Measurements from ENCODE around the gene CD300H.

CD300H gene

GRCh38 chr17:74591503-74591902 is 24.2 kb upstream of the CD300H start:
- no peak for TF ChIP-seq CTCF (IDR thresholded peaks at IDR 0.05; ENCODE audit: low read depth, low read length)
- DNase-seq (ENCODE audit: low read depth, low spot score), result no peak
- in situ Hi-C loops (cut with HindIII; ENCODE audit: low sequenced_read_pairs), result no loop called here
- no peak overlapping the region for H3K4me3 ChIP-seq (ENCODE audit: low read depth, low read length)

GRCh38 chr17:74585711-74586110 is 18.4 kb upstream of the CD300H start:
- in situ Hi-C loops (cut with HindIII; ENCODE audit: low sequenced_read_pairs), result no loop called here
- H3K4me3 ChIP-seq (ENCODE audit: low read depth, low read length), result no peak overlapping the region
- TF ChIP-seq CTCF (IDR thresholded peaks at IDR 0.05; ENCODE audit: low read depth, low read length), result no peak

GRCh38 chr17:74584292-74585060 is 17.2 kb upstream of the CD300H start:
- TF ChIP-seq CTCF (IDR thresholded peaks at IDR 0.05; ENCODE audit: low read depth, low read length), result no peak
- no peak for DNase-seq (ENCODE audit: low read depth, low spot score)
- in situ Hi-C loops (cut with HindIII; ENCODE audit: low sequenced_read_pairs), result no loop called here
- H3K4me3 ChIP-seq (ENCODE audit: low read depth, low read length), result no peak overlapping the region

More at GRCh38 chr17:74585711-74586110, 18.4 kb upstream of the CD300H start:
- no peak for DNase-seq (ENCODE audit: low read depth, low spot score)

- in situ Hi-C loops (cut with HindIII; ENCODE audit: low sequenced_read_pairs), result no loop called here
- H3K4me3 ChIP-seq (ENCODE audit: low read depth, low read length), result no peak overlapping the region
- DNase-seq (ENCODE audit: low read depth, low spot score), result no peak
- TF ChIP-seq CTCF (IDR thresholded peaks at IDR 0.05; ENCODE audit: low read depth, low read length), result no peak
These were observed 15.3 kb upstream of the CD300H start for GRCh38 chr17:74582633-74583032.

- no peak overlapping the region for H3K4me3 ChIP-seq (ENCODE audit: low read depth, low read length)
- in situ Hi-C loops (cut with HindIII; ENCODE audit: low sequenced_read_pairs), result no loop called here
- no peak for DNase-seq (ENCODE audit: low read depth, low spot score)
- TF ChIP-seq CTCF (IDR thresholded peaks at IDR 0.05; ENCODE audit: low read depth, low read length), result no peak
These were observed 12.6 kb upstream of the CD300H start for GRCh38 chr17:74579900-74580299.

- no peak overlapping the region for H3K4me3 ChIP-seq (ENCODE audit: low read depth, low read length)
- in situ Hi-C loops (cut with HindIII; ENCODE audit: low sequenced_read_pairs), result no loop called here
- no peak for TF ChIP-seq CTCF (IDR thresholded peaks at IDR 0.05; ENCODE audit: low read depth, low read length)
- DNase-seq (ENCODE audit: low read depth, low spot score), result no peak
These were observed 11.7 kb upstream of the CD300H start for GRCh38 chr17:74578979-74579378.
